ENCODE results near the gene NDUFB10. TPM values are rescaled to one million over a fixed set of nuclear protein-coding genes. Genes with fewer than 3 reads are reported as not detected.

NDUFB10 gene
- total and polyA plus RNA-seq, 2 experiments from 2014 or later = 244 to 495 TPM

GRCh38 chr16:1911467-1912214, 47.7 kb upstream of the NDUFB10 start:
- Mint-ChIP-seq H3K9me3 (no peaks in the 10 kb centered on the region), H3K4me1 (peaks cover 26% of the 10 kb centered on the region), H3K27me3 (ENCODE audit: insufficient read depth, low read depth, poor library complexity) (peaks cover 30% of the 10 kb centered on the region), H3K4me3 (no peak overlapping the region), H3K27ac (no peak overlapping the region), H3K36me3 (ENCODE audit: low read depth) (no peaks in the 10 kb centered on the region)
- Histone ChIP-seq H3K4me1 (ENCODE audit: insufficient read depth) (peaks cover 8% of the 10 kb centered on the region; the same call in 1 of the 2 replicates), H3K4me2 (no peak overlapping the region), H3K79me2 (replicated peaks; ENCODE audit: insufficient read depth) (no peaks in the 10 kb centered on the region), H4K20me1 (replicated peaks; ENCODE audit: insufficient read depth) (no peaks in the 10 kb centered on the region), H3K36me3 (ENCODE audit: insufficient read depth) (no peaks in the 10 kb centered on the region), H3K9me2 (ENCODE audit: insufficient read depth) (no peaks in the 10 kb centered on the region), H3F3A (replicated peaks; ENCODE audit: low read depth) (no peaks in the 10 kb centered on the region), H2AFZ (no peak overlapping the region), H3K27me3 (ENCODE audit: insufficient read depth) (peaks cover 17% of the 10 kb centered on the region), H3K27ac (ENCODE audit: low read depth) (no peak overlapping the region), H3K4me3 (no peak overlapping the region)
- no peak for ATAC-seq
- no peak for TF ChIP-seq STAT1 (IDR thresholded peaks at IDR 0.05; ENCODE audit: unreplicated experiment)
- TF ChIP-seq, protein P1, sequence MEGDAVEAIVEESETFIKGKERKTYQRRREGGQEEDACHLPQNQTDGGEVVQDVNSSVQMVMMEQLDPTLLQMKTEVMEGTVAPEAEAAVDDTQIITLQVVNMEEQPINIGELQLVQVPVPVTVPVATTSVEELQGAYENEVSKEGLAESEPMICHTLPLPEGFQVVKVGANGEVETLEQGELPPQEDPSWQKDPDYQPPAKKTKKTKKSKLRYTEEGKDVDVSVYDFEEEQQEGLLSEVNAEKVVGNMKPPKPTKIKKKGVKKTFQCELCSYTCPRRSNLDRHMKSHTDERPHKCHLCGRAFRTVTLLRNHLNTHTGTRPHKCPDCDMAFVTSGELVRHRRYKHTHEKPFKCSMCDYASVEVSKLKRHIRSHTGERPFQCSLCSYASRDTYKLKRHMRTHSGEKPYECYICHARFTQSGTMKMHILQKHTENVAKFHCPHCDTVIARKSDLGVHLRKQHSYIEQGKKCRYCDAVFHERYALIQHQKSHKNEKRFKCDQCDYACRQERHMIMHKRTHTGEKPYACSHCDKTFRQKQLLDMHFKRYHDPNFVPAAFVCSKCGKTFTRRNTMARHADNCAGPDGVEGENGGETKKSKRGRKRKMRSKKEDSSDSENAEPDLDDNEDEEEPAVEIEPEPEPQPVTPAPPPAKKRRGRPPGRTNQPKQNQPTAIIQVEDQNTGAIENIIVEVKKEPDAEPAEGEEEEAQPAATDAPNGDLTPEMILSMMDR (conservative IDR thresholded peaks at IDR 0.05; ENCODE audit: low read depth in 2 of 2) = no peak
- no peak for TF ChIP-seq EZH2phosphoT487 (IDR thresholded peaks at IDR 0.05; ENCODE audit: unreplicated experiment)
- TF ChIP-seq JUNB (IDR thresholded peaks at IDR 0.05; ENCODE audit: unreplicated experiment) = no peak
- no peak for TF ChIP-seq NANOG (IDR thresholded peaks at IDR 0.05; ENCODE audit: borderline replicate concordance)
- TF ChIP-seq, protein P2, sequence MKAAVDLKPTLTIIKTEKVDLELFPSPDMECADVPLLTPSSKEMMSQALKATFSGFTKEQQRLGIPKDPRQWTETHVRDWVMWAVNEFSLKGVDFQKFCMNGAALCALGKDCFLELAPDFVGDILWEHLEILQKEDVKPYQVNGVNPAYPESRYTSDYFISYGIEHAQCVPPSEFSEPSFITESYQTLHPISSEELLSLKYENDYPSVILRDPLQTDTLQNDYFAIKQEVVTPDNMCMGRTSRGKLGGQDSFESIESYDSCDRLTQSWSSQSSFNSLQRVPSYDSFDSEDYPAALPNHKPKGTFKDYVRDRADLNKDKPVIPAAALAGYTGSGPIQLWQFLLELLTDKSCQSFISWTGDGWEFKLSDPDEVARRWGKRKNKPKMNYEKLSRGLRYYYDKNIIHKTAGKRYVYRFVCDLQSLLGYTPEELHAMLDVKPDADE (IDR thresholded peaks at IDR 0.05) = no peak
- no peak for TF ChIP-seq ZNF462 (CRISPR knock-in tag; IDR thresholded peaks at IDR 0.05)
- no peak for TF ChIP-seq EZH2 (IDR thresholded peaks at IDR 0.05; ENCODE audit: low read depth, unreplicated experiment)
- TF ChIP-seq ZNF331 (CRISPR knock-in tag; IDR thresholded peaks at IDR 0.05; ENCODE audit: low read depth) = no peak
- no peak for TF ChIP-seq POLR2AphosphoS5 (IDR thresholded peaks at IDR 0.05; ENCODE audit: low read depth)
- TF ChIP-seq CREB1 (CRISPR knock-in tag; IDR thresholded peaks at IDR 0.05; ENCODE audit: low read depth) = no peak
- no peak for TF ChIP-seq ZNF114 (CRISPR knock-in tag; IDR thresholded peaks at IDR 0.05)
- TF ChIP-seq, protein P3, sequence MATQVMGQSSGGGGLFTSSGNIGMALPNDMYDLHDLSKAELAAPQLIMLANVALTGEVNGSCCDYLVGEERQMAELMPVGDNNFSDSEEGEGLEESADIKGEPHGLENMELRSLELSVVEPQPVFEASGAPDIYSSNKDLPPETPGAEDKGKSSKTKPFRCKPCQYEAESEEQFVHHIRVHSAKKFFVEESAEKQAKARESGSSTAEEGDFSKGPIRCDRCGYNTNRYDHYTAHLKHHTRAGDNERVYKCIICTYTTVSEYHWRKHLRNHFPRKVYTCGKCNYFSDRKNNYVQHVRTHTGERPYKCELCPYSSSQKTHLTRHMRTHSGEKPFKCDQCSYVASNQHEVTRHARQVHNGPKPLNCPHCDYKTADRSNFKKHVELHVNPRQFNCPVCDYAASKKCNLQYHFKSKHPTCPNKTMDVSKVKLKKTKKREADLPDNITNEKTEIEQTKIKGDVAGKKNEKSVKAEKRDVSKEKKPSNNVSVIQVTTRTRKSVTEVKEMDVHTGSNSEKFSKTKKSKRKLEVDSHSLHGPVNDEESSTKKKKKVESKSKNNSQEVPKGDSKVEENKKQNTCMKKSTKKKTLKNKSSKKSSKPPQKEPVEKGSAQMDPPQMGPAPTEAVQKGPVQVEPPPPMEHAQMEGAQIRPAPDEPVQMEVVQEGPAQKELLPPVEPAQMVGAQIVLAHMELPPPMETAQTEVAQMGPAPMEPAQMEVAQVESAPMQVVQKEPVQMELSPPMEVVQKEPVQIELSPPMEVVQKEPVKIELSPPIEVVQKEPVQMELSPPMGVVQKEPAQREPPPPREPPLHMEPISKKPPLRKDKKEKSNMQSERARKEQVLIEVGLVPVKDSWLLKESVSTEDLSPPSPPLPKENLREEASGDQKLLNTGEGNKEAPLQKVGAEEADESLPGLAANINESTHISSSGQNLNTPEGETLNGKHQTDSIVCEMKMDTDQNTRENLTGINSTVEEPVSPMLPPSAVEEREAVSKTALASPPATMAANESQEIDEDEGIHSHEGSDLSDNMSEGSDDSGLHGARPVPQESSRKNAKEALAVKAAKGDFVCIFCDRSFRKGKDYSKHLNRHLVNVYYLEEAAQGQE (IDR thresholded peaks at IDR 0.05; ENCODE audit: unreplicated experiment) = no peak
- DNase-seq (ENCODE audit: low spot score) = no peak
